NCI-H526 (cell line): ENCODE results near the gene SECTM1.

ENCODE experiments used
- DNase-seq, 2 experiments: peaks; one replicate each; lab custom pipeline; 2025; lab: John Stamatoyannopoulos, UW

SECTM1 gene

GRCh38 chr17:82315703-82316358 lies 17.7 kb downstream of the SECTM1 start:
- DNase-seq = no peak

GRCh38 chr17:82314727-82315605 lies 18.6 kb downstream of the SECTM1 start:
- no peak for DNase-seq

- no peak for DNase-seq
Observed at GRCh38 chr17:82314012-82314726, 19.4 kb downstream of the SECTM1 start.

- DNase-seq = no peak
Observed at GRCh38 chr17:82313195-82314011, 20.2 kb downstream of the SECTM1 start.

GRCh38 chr17:82311971-82312370 lies 21.6 kb downstream of the SECTM1 start:
- no peak for DNase-seq

GRCh38 chr17:82310877-82311276 lies 22.7 kb downstream of the SECTM1 start:
- no peak for DNase-seq

GRCh38 chr17:82309656-82310570 lies 23.7 kb downstream of the SECTM1 start:
- DNase-seq = no peak

- no peak for DNase-seq
Observed at GRCh38 chr17:82305727-82306300, 27.8 kb downstream of the SECTM1 start.

GRCh38 chr17:82304826-82305726 lies 28.5 kb downstream of the SECTM1 start:
- no peak for DNase-seq

- DNase-seq = no peak
Observed at GRCh38 chr17:82303944-82304808, 29.4 kb downstream of the SECTM1 start.

GRCh38 chr17:82302991-82303943 lies 30.3 kb downstream of the SECTM1 start:
- DNase-seq = no peak

- no peak for DNase-seq
Observed at GRCh38 chr17:82302568-82302963, 31.0 kb downstream of the SECTM1 start.

- no peak for DNase-seq
Observed at GRCh38 chr17:82301916-82302567, 31.5 kb downstream of the SECTM1 start.

- no peak for DNase-seq
Observed at GRCh38 chr17:82301300-82301915, 32.2 kb downstream of the SECTM1 start.

GRCh38 chr17:82300707-82301270 lies 32.8 kb downstream of the SECTM1 start:
- peak; percentile 17 to 79 for DNase-seq

- no peak for DNase-seq
Observed at GRCh38 chr17:82300228-82300627, 33.3 kb downstream of the SECTM1 start.
